ENCODE data around the gene LYPLAL1.

GRCh38 chr1:219150913-219151312, 22.8 kb upstream of the LYPLAL1 start:
- TF ChIP-seq POLR2A (IDR thresholded peaks at IDR 0.05) (no peak), CTCF (IDR thresholded peaks at IDR 0.05 in 8 of 11, conservative IDR thresholded peaks at IDR 0.05 in 3 of 11) (no peak)
